ENCODE measurements around the gene UNC119B.

The UNC119B gene

GRCh38 chr12:120720987-120721801, 10.9 kb downstream of the UNC119B start:
- DNase-seq = no peak
- Histone ChIP-seq H3K36me3 (peaks cover 69% of the 10 kb centered on the region), H3K4me3 (ENCODE audit: low read depth, low read length) (no peak overlapping the region), H3K27ac (no peak overlapping the region), H3K9me3 (ENCODE audit: severe bottlenecking) (no peaks in the 10 kb centered on the region), H3K27me3 (ENCODE audit: insufficient read depth, low read depth, severe bottlenecking) (no peaks in the 10 kb centered on the region)
- TF ChIP-seq CTCF (IDR thresholded peaks at IDR 0.05; ENCODE audit: low read depth, low read length) = no peak

- Histone ChIP-seq H3K4me3 (ENCODE audit: low read depth, low read length) (no peak overlapping the region), H3K27ac (no peak overlapping the region), H3K27me3 (ENCODE audit: insufficient read depth, low read depth, severe bottlenecking) (no peaks in the 10 kb centered on the region), H3K9me3 (ENCODE audit: severe bottlenecking) (no peaks in the 10 kb centered on the region), H3K36me3 (peaks cover 62% of the 10 kb centered on the region)
- no peak for DNase-seq
- no peak for TF ChIP-seq CTCF (IDR thresholded peaks at IDR 0.05; ENCODE audit: low read depth, low read length)
These were observed 11.6 kb downstream of the UNC119B start for GRCh38 chr12:120721866-120722265.

DNA sequence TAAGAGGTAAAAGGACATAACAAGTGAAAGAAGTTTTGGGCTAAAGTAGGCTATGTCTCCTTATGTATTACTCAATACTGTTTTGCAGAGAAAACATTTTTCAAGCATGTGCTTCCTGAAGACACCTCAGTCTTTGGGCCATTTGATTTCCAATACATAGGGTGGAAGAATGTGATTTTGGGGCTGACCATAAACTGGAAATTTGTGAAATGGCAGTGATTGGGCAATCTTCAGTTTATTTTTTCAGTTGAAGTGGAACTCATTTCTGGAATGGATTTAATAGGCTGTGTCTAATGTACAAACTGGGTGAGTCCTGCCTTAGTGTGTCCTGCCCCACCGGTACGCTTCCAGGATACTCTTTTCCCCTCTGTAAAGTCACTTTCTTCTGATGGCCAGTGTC, 12.5 kb downstream of the UNC119B start:
- no peaks in the 10 kb centered on the region for H3K27me3 ChIP-seq (ENCODE audit: insufficient read depth, low read depth, severe bottlenecking)
- no peak overlapping the region for H3K27ac ChIP-seq
- no peak for DNase-seq
- no peaks in the 10 kb centered on the region for H3K9me3 ChIP-seq (ENCODE audit: severe bottlenecking)
- no peak overlapping the region for H3K4me3 ChIP-seq (ENCODE audit: low read depth, low read length)
- peaks cover 54% of the 10 kb centered on the region for H3K36me3 ChIP-seq
- TF ChIP-seq CTCF (IDR thresholded peaks at IDR 0.05; ENCODE audit: low read depth, low read length) = no peak

DNA sequence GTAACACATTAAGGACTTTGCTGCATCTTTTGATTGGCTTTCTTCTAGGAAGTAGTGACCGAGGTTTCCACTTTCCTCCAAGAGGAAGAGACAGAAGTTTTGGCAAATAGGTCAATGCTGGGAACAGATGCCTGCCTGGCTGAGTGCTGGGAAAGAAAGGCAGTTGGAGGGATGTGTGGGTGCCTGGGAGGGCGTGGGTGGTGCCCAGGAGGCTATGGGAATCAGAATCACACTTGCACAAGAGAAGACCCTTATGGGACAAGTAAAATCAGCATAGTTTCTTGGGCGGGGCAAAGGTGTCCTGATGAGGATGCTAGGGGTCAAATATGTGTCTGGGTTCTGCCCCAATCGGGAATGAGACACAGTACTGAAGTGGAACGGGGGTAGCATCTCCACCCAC, 14.5 kb downstream of the UNC119B start:
- TF ChIP-seq CTCF (IDR thresholded peaks at IDR 0.05; ENCODE audit: low read depth, low read length) = no peak
- Histone ChIP-seq H3K27me3 (ENCODE audit: insufficient read depth, low read depth, severe bottlenecking) (no peaks in the 10 kb centered on the region), H3K36me3 (peaks cover 34% of the 10 kb centered on the region), H3K4me3 (ENCODE audit: low read depth, low read length) (no peak overlapping the region), H3K9me3 (ENCODE audit: severe bottlenecking) (no peaks in the 10 kb centered on the region), H3K27ac (no peak overlapping the region)
- DNase-seq = no peak

DNA sequence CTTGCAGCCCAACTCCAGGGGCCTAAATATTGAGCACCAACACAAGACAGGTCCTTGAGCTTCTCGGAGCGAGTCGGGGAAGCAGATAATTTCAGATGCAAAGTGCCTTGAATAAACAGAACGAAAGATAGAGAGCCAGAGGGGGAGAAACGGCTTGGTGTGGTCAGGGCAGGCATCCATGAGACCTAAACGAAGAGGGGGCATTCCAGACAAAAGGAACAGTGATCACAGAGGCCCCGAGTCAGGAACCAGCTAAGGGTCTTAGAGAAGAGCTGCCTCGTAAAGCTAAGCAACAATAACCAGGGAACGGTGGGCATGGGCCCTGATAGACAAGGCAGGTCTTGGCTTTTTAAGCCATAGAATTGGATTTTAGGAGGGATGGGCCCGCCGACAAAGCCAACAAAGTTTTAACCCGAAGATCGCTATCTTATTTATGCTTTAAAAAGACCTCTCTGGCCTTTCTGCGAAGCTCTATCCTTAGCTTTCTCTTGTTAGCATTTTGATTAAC, 14.9 kb downstream of the UNC119B start:
- Histone ChIP-seq H3K36me3 (peaks cover 33% of the 10 kb centered on the region), H3K9me3 (ENCODE audit: severe bottlenecking) (no peaks in the 10 kb centered on the region), H3K27me3 (ENCODE audit: insufficient read depth, low read depth, severe bottlenecking) (no peaks in the 10 kb centered on the region), H3K27ac (0 out of 2 replicates have a peak overlapping the region, but pooled peaks have one; percentile 31), H3K4me3 (ENCODE audit: low read depth, low read length) (peak overlapping the region; percentile 69)
- TF ChIP-seq CTCF (IDR thresholded peaks at IDR 0.05; ENCODE audit: low read depth, low read length) = no peak
- no peak for DNase-seq

Data from WERI-Rb-1 (cell line).